HG03521 (cell line): ENCODE measurements around the gene EIF6.

Source experiments
- ATAC-seq: cut with Tn5 transposase; IDR thresholded peaks from one replicate; pipeline ENCODE4 v1.9.1; 2021; ENCODE audit warnings: mild to moderate bottlenecking, moderate library complexity; ENCODE audit not compliant: unreplicated experiment

EIF6 gene

GRCh38 chr20:35314816-35315631 lies 30.5 kb upstream of the EIF6 start:
- no peak for ATAC-seq

- no peak for ATAC-seq
These were observed 27.7 kb upstream of the EIF6 start for GRCh38 chr20:35312318-35312717.

- ATAC-seq = no peak
These were observed 27.2 kb upstream of the EIF6 start for GRCh38 chr20:35311822-35312221.

- ATAC-seq = no peak
These were observed 26.8 kb upstream of the EIF6 start for GRCh38 chr20:35311409-35311808.

GRCh38 chr20:35307666-35308653 lies 23.4 kb upstream of the EIF6 start:
- no peak for ATAC-seq

GRCh38 chr20:35306931-35307517 lies 22.5 kb upstream of the EIF6 start:
- ATAC-seq = no peak

- no peak for ATAC-seq
These were observed 21.3 kb upstream of the EIF6 start for GRCh38 chr20:35305682-35306556.

- ATAC-seq = no peak
These were observed 20.4 kb upstream of the EIF6 start for GRCh38 chr20:35304956-35305355.

GRCh38 chr20:35303735-35304491 lies 19.3 kb upstream of the EIF6 start:
- no peak for ATAC-seq

GRCh38 chr20:35303382-35303734 lies 18.8 kb upstream of the EIF6 start:
- no peak for ATAC-seq

- ATAC-seq = no peak
These were observed 18.1 kb upstream of the EIF6 start for GRCh38 chr20:35302421-35303335.

GRCh38 chr20:35301426-35301825 lies 16.9 kb upstream of the EIF6 start:
- no peak for ATAC-seq

GRCh38 chr20:35300469-35301262 lies 16.1 kb upstream of the EIF6 start:
- ATAC-seq = no peak

- no peak for ATAC-seq
These were observed 15.2 kb upstream of the EIF6 start for GRCh38 chr20:35299780-35300179.

GRCh38 chr20:35298264-35298663 lies 13.7 kb upstream of the EIF6 start:
- ATAC-seq = no peak

GRCh38 chr20:35297740-35298139 lies 13.2 kb upstream of the EIF6 start:
- no peak for ATAC-seq

GRCh38 chr20:35297155-35297554 lies 12.6 kb upstream of the EIF6 start:
- ATAC-seq = no peak

GRCh38 chr20:35296101-35296554 lies 11.6 kb upstream of the EIF6 start:
- ATAC-seq = no peak
